Ovary (tissue), 3 donors: ENCODE data around the gene BOLA1.

Experiments
- CTCF ChIP-seq, 3 donors: fragments of 450-650 bp in 2 of 3; fragments of 200-600 bp in 1 of 3; IDR thresholded peaks; one replicate each; pipeline versions ENCODE4 v1.5.1 to v1.8.0; 2016 to 2022; ENCODE audit warnings: antibody characterized with exemption in 3 of 3, mild to moderate bottlenecking in 1 of 3
- EP300 ChIP-seq: sonication (generic); formaldehyde crosslinking; IDR thresholded peaks from one replicate; pipeline ENCODE4 v1.6.1; 2017; ENCODE audit warnings: antibody characterized with exemption
- POLR2A ChIP-seq: fragments of 450-650 bp; IDR thresholded peaks from one replicate; pipeline ENCODE4 v1.6.1; 2017; ENCODE audit warnings: antibody characterized with exemption, mild to moderate bottlenecking, moderate library complexity
- donor health status: DM: no; HTN: no; CAD: no.

- TF ChIP-seq POLR2A (no peak), CTCF (IDR thresholded peaks at IDR 0.05) (no peak), EP300 (no peak)
These were observed 31.9 kb downstream of the BOLA1 start for GRCh38 chr1:149931212-149931790.
